LNCaP clone FGC (cell line): ENCODE data around the gene DAAM2.

Experiments used
- DNase-seq: peaks from one replicate; pipeline ENCODE4 v3.0.0-alpha.2; 2011; ENCODE audit warnings: low read depth
- H3K4me3 ChIP-seq: 2 replicates; pipeline ENCODE4 v1.5.1; 2011; ENCODE audit warnings: mild to moderate bottlenecking, low read depth, low read length, control low read depth
- TF ChIP-seq, protein P1 (sequence below): IDR thresholded peaks from 2 replicates; pipeline ENCODE4 v1.5.1; 2012; ENCODE audit warnings: mild to moderate bottlenecking; ENCODE audit not compliant: control insufficient read depth, insufficient read depth; ENCODE audit errors: extremely low read depth

The DAAM2 gene

DNA sequence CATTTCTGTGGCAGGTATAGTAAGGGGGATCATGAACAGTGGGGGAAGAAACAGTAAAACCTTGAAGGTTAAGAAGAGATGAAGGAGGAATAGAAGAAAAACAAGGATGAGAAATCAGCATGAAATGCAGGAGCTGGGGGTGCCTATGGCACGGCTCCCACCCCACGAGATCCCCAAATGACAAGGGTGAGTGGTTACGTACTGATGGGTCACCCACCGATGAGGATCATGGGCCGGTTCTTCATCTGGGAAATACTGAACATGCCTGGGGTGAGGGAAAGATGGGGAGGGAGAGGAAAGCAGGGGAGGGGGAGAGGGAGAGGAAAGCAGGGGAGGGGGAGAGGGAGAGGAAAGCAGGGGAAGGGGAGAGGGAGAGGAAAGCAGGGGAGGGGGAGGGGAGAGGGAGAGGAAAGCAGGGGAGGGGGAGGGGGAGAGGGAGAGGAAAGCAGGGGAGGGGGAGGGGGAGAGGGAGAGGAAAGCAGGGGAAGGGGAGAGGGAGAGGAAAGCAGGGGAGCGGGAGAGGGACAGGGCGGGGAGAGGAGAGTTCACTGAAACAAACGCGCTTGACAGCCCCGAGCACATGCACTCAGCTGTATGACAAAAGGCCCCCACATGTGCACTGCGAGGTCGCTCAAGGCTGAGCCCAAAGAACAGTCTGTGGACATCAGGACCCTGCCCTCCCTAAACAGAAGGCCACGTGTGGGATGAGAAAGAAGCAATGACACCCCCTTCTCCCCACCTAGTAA lies 116.8 kb downstream of the DAAM2 start:
- H3K4me3 ChIP-seq, result no peak overlapping the region
- no peak for DNase-seq
- TF ChIP-seq, protein P1, sequence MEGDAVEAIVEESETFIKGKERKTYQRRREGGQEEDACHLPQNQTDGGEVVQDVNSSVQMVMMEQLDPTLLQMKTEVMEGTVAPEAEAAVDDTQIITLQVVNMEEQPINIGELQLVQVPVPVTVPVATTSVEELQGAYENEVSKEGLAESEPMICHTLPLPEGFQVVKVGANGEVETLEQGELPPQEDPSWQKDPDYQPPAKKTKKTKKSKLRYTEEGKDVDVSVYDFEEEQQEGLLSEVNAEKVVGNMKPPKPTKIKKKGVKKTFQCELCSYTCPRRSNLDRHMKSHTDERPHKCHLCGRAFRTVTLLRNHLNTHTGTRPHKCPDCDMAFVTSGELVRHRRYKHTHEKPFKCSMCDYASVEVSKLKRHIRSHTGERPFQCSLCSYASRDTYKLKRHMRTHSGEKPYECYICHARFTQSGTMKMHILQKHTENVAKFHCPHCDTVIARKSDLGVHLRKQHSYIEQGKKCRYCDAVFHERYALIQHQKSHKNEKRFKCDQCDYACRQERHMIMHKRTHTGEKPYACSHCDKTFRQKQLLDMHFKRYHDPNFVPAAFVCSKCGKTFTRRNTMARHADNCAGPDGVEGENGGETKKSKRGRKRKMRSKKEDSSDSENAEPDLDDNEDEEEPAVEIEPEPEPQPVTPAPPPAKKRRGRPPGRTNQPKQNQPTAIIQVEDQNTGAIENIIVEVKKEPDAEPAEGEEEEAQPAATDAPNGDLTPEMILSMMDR, result no peak

DNA sequence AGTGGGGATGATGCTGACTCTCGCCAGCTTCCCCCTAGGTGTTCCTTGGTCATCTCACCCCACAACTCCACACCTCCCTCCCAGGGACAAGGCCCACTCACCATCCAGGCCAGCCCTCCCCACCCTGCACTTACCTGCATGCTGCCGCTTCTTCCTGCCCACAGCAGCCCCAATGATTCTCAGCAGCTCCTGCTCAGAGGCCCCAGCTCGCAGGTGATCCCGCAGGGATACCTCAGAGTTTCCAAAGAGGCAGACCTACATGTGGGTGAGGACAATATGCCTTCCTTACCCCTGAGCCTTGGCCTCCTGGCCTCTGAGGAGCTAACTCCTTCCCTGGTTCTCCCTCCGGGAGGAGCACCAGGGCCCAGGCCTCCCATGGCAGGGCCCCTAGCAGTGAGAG lies 117.5 kb downstream of the DAAM2 start:
- TF ChIP-seq, protein P1, result no peak
- no peak for DNase-seq

GRCh38 chr6:39910164-39910563 lies 118.0 kb downstream of the DAAM2 start:
- DNase-seq, result no peak
- TF ChIP-seq, protein P1, result no peak

More for the DNA sequence above, 117.5 kb downstream of the DAAM2 start:
- H3K4me3 ChIP-seq, result no peak overlapping the region

GRCh38 chr6:39910744-39911143 lies 118.6 kb downstream of the DAAM2 start:
- DNase-seq, result no peak
- H3K4me3 ChIP-seq, result no peak overlapping the region
- TF ChIP-seq, protein P1, result no peak

More at GRCh38 chr6:39910164-39910563, 118.0 kb downstream of the DAAM2 start:
- H3K4me3 ChIP-seq, result no peak overlapping the region

- no peak for DNase-seq
- H3K4me3 ChIP-seq, result no peak overlapping the region
- TF ChIP-seq, protein P1, result no peak
Measured at GRCh38 chr6:39911513-39912125, 119.4 kb downstream of the DAAM2 start.

DNA sequence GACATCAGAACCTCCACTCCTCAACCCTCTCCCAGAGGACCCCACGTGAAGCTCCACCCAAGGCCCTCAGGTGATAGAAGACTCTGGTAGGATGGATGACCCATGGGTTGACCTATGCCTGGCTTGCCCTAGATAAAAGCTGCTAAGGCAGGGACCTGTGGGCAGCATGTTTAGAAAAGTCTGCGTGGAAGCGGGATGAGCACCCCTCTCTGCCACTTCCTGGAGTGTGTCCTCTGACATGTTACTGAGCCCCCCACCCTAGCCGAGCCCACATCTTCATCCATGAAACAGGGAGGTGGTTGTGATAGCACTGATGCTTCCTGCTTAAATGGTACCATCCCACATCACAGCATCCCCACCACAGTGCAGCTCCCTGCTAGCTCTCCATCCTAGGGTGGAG lies 120.3 kb downstream of the DAAM2 start:
- H3K4me3 ChIP-seq, result no peak overlapping the region
- TF ChIP-seq, protein P1, result no peak
- no peak for DNase-seq
